ENCODE data around the gene CZIB. TPM values are rescaled to one million over a fixed set of nuclear protein-coding genes. Genes with fewer than 3 reads are reported as not detected.

CZIB gene
- total RNA-seq, 2 experiments from 2014 or later = 35.3 to 36.4 TPM

GRCh38 chr1:53166912-53167311, 53.5 kb downstream of the CZIB start:
- ChIA-PET POLR2A (no interaction called here), CTCF (interaction anchor here (0.7 to 2.9 kb wide), 2 partner anchors 15 to 123 kb away, joined by 3 to 13 read pairs; no protein-coding TSS in a partner anchor)
- no peak for TF ChIP-seq CTCF (IDR thresholded peaks at IDR 0.05)
- H3K4me3 Mint-ChIP-seq = no peak overlapping the region
- H3K36me3 Mint-ChIP-seq (ENCODE audit: low read depth) = no peaks in the 10 kb centered on the region
- intact Hi-C loops (cut with micrococcal nuclease) = no loop called here
- DNase-seq (no peak), ATAC-seq (no peak)
- H3K9me3 Mint-ChIP-seq = no peaks in the 10 kb centered on the region
- H3K4me1 Mint-ChIP-seq (ENCODE audit: low read depth) = no peaks in the 10 kb centered on the region
- no peak overlapping the region for H3K27ac Mint-ChIP-seq
- H3K27me3 Mint-ChIP-seq = peaks cover 4% of the 10 kb centered on the region

GRCh38 chr1:53166366-53166765, 54.1 kb downstream of the CZIB start:
- intact Hi-C loops (cut with micrococcal nuclease) = no loop called here
- H3K4me3 Mint-ChIP-seq = no peak overlapping the region
- DNase-seq (no peak), ATAC-seq (no peak)
- peaks cover 4% of the 10 kb centered on the region for H3K27me3 Mint-ChIP-seq
- H3K36me3 Mint-ChIP-seq (ENCODE audit: low read depth) = no peaks in the 10 kb centered on the region
- no peak overlapping the region for H3K27ac Mint-ChIP-seq
- TF ChIP-seq CTCF (IDR thresholded peaks at IDR 0.05) = no peak
- H3K4me1 Mint-ChIP-seq (ENCODE audit: low read depth) = no peaks in the 10 kb centered on the region
- POLR2A ChIA-PET = no interaction called here
- CTCF ChIA-PET = interaction anchor here (2.9 kb wide), 1 partner anchor 15 kb away, joined by 13 read pairs; no protein-coding TSS in a partner anchor
- H3K9me3 Mint-ChIP-seq = no peaks in the 10 kb centered on the region

DNA sequence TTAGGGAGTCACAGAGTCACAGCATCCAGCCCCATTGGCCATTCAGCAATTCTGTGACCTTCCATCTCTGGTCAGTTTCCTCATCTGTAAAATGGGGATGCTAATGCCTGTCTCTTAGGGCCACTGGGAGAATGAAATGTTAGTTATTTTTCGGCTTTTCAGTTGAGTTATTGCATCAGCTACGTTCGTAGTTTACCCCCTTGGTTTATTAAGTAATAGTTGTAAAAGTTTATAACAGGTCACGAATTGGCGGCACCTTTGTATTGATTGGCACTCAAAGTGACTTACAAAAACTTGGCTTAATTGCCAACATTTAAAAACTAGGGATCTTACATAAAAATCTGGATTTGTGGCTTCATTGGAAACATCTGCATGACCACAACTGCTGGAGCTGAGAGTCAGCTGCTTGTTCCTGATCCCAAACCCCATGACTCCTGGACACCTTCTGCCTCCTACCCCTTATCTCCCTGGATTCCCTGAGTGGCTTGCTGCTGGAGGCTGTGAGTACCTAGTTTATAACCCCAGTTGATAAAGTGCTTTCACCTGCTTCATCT, 54.9 kb downstream of the CZIB start:
- TF ChIP-seq CTCF (IDR thresholded peaks at IDR 0.05) = no peak
- H3K27me3 Mint-ChIP-seq = peaks cover 4% of the 10 kb centered on the region
- no peaks in the 10 kb centered on the region for H3K4me1 Mint-ChIP-seq (ENCODE audit: low read depth)
- DNase-seq (no peak), ATAC-seq (no peak)
- ChIA-PET CTCF (interaction anchor here (2.9 kb wide), 1 partner anchor 16 kb away, joined by 13 read pairs; no protein-coding TSS in a partner anchor), POLR2A (interaction anchor here (0.6 kb wide), 1 partner anchor 127 kb away, joined by 3 read pairs; no protein-coding TSS in a partner anchor)
- H3K27ac Mint-ChIP-seq = no peak overlapping the region
- H3K4me3 Mint-ChIP-seq = no peak overlapping the region
- intact Hi-C loops (cut with micrococcal nuclease) = no loop called here
- no peaks in the 10 kb centered on the region for H3K36me3 Mint-ChIP-seq (ENCODE audit: low read depth)
- no peaks in the 10 kb centered on the region for H3K9me3 Mint-ChIP-seq

Other genes starting within 250 kb of the CZIB start
- not detected for gene PODN, start 158.4 kb downstream of the CZIB start, total RNA-seq
- gene SLC1A7, start 78.0 kb downstream of the CZIB start, total RNA-seq = not detected
- gene CPT2, start 23.8 kb downstream of the CZIB start, total RNA-seq = 10 to 100 TPM; 17.8 to 18.6 TPM
- gene MAGOH, start 17.9 kb upstream of the CZIB start, total RNA-seq = 10 to 100 TPM; 90.9 to 91.4 TPM
- gene LRP8, start 107.4 kb upstream of the CZIB start, total RNA-seq = 10 to 100 TPM; 39.9 to 41.6 TPM
- gene DMRTB1, start 238.8 kb upstream of the CZIB start, total RNA-seq = not detected